NCI-H2081 treated with DMSO at 0.1 percent for 48 hours (cell line): ENCODE results near the gene SUN1.
"Not testable (repeated sequence)": the region's sequence is repeated elsewhere in the genome, so short reads cannot be mapped to it uniquely, and the experiment has no call there.

ENCODE experiments used
- DNase-seq: peaks from one replicate; lab custom pipeline; 2025; lab: John Stamatoyannopoulos, UW

SUN1 gene

GRCh38 chr7:857661-858060, 25.4 kb downstream of the SUN1 start:
- DNase-seq = no peak

GRCh38 chr7:859359-860030, 27.2 kb downstream of the SUN1 start:
- DNase-seq = no peak

- no peak for DNase-seq
Measured at GRCh38 chr7:860149-860548, 27.9 kb downstream of the SUN1 start.

GRCh38 chr7:861222-861621, 28.9 kb downstream of the SUN1 start:
- DNase-seq = no peak

- DNase-seq = no peak
Measured at GRCh38 chr7:862157-862556, 29.9 kb downstream of the SUN1 start.

GRCh38 chr7:863106-863505, 30.8 kb downstream of the SUN1 start:
- no peak for DNase-seq

GRCh38 chr7:865921-866320, 33.6 kb downstream of the SUN1 start:
- no peak for DNase-seq

GRCh38 chr7:867001-867405, 34.7 kb downstream of the SUN1 start:
- no peak for DNase-seq

GRCh38 chr7:867406-868188, 35.3 kb downstream of the SUN1 start:
- no peak for DNase-seq

- DNase-seq = no peak
Measured at GRCh38 chr7:868189-868486, 35.9 kb downstream of the SUN1 start.

GRCh38 chr7:869348-869747, 37.1 kb downstream of the SUN1 start:
- no peak for DNase-seq

GRCh38 chr7:871900-872537, 39.7 kb downstream of the SUN1 start:
- DNase-seq = no peak

- DNase-seq = not testable (repeated sequence)
Measured at GRCh38 chr7:872685-873084, 40.4 kb downstream of the SUN1 start.

GRCh38 chr7:873367-874002, 41.2 kb downstream of the SUN1 start:
- DNase-seq = peak; percentile 56

GRCh38 chr7:874031-874749, 41.9 kb downstream of the SUN1 start:
- no peak for DNase-seq

- peak; percentile 42 for DNase-seq
Measured at GRCh38 chr7:875051-875450, 42.8 kb downstream of the SUN1 start.

GRCh38 chr7:875476-876076, 43.3 kb downstream of the SUN1 start:
- no peak for DNase-seq

GRCh38 chr7:876077-876971, 44.0 kb downstream of the SUN1 start, which contains the start of gene GET4:
Gene GET4 (plus strand): TSS chr7:876554. CDS start chr7:876646, 92 bp downstream.
- DNase-seq = peak; percentile 72

- no peak for DNase-seq
Measured at GRCh38 chr7:876972-877311, 44.7 kb downstream of the SUN1 start.

- no peak for DNase-seq
Measured at GRCh38 chr7:877312-878232, 45.3 kb downstream of the SUN1 start.
